GM18951 (cell line): ENCODE data around the gene NEK6.

Source experiments
- POLR2A ChIP-seq: IDR thresholded peaks from 4 replicates; pipeline ENCODE4 v1.6.1; 2011; ENCODE audit warnings: mild to moderate bottlenecking; ENCODE audit not compliant: insufficient read length, insufficient read depth; ENCODE audit errors: extremely low read depth
- in situ Hi-C: fragments of 300-500 bp; cut with MboI; formaldehyde crosslinking; loops from one replicate; pipeline ENCODE4 v1.12.0; 2022; ENCODE audit warnings: low sequenced_read_pairs, mixed read lengths, inconsistent platforms; ENCODE audit not compliant: unreplicated experiment

Gene NEK6

GRCh38 chr9:124381170-124381945 lies 123.6 kb downstream of the NEK6 start:
- TF ChIP-seq POLR2A: no peak
- in situ Hi-C loops: no loop called here

DNA sequence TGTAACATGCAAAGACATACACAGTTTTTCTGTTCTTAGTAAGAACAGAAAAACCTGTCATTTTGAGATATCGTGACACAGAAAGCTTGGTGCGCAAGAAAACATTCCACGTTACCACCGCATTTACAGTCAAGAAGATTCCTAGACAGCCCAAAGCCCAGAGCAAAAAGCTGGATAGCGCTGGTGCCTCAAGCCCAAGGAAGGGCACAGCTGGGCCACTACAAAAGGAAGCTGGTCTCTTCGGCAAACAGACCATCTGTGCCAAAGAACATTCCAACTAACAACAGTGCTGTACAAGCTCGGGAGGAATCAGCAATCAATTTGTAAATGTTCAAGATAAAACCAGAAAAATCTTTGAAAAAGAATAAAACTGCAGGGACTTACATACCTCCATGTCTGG lies 126.5 kb downstream of the NEK6 start:
- in situ Hi-C loops: no loop called here
- TF ChIP-seq POLR2A: no peak

DNA sequence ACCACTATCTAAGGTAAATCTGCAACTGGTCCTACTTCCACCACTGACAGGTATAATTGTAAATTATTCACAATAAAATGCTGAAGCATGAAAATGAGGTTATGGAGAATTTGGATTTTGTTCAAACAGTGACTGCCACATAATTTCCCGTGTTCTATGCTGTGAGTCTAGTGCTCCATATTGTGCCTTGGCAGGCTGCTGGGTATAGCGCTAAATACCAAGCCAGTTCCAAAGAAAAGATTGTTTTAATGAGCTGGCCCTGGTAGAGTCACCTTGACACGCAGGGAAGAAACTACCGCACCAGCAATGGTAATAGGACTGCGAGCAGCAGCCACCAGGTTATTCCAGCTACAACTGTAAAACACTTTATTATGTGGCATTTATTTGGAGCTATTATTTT lies 127.1 kb downstream of the NEK6 start:
- in situ Hi-C loops: no loop called here
- no peak for TF ChIP-seq POLR2A

DNA sequence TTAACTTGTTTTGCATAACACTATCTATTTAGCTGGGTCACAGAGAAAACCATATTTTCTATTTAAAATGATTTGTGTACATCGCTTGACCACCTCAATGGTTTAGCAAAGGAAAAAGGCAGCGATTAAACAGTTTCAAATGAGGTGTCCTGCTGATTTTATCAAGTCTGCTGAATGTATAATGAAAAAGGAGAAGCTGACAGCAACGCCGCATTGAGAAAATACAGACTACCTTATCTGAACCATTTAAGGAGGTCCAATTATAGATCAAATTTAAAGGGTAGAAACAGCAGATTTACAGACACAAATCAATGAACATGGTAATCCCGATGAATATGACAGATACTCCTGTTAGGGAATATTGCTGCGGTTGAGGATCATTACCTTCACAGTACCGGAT lies 127.9 kb downstream of the NEK6 start:
- in situ Hi-C loops: no loop called here

GRCh38 chr9:124386201-124386600 lies 128.5 kb downstream of the NEK6 start:
- in situ Hi-C loops: no loop called here

More for the DNA sequence above, 127.9 kb downstream of the NEK6 start:
- no peak for TF ChIP-seq POLR2A

GRCh38 chr9:124388275-124389048 lies 130.7 kb downstream of the NEK6 start:
- no peak for TF ChIP-seq POLR2A
- in situ Hi-C loops: no loop called here

More at GRCh38 chr9:124386201-124386600, 128.5 kb downstream of the NEK6 start:
- no peak for TF ChIP-seq POLR2A

DNA sequence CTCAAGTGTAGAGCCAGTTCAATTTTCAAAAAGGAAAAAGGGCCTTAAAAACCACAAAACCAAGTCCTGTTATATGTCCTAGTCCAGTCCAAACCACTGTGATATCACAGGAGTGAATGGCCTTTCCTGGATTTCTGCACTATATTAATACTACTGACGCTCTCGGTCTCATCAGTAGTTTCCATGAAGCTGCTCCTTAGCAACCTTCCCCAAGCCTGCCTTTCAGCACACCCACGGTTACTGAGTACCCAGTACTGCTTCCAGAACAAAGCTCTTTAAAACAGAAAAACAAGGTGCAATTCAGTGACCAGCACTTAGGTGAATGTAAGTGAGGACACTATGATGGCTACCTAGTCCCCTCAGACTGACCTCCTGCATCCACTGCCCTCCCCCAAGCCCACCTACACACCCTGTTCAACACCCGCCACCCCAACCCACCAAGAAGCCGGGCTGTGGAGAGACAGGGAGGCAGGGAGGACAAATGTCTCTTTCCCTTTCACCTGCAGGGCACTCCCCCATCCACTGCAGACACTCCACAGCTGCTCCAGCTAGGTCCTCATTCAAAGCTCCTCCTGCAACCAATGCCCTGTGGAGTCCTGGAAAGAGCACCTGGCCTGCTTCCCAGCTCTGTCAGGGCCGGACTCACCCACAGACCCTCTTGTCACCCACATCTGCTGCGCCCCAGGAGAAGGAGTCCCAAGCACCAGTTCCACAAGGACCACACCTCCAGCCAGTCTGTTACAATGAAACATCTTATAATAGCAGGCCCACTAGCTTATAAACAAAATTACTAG lies 131.6 kb downstream of the NEK6 start:
- in situ Hi-C loops: no loop called here
- no peak for TF ChIP-seq POLR2A

- no peak for TF ChIP-seq POLR2A
- in situ Hi-C loops: no loop called here
Measured at GRCh38 chr9:124390794-124391658, 133.3 kb downstream of the NEK6 start.

DNA sequence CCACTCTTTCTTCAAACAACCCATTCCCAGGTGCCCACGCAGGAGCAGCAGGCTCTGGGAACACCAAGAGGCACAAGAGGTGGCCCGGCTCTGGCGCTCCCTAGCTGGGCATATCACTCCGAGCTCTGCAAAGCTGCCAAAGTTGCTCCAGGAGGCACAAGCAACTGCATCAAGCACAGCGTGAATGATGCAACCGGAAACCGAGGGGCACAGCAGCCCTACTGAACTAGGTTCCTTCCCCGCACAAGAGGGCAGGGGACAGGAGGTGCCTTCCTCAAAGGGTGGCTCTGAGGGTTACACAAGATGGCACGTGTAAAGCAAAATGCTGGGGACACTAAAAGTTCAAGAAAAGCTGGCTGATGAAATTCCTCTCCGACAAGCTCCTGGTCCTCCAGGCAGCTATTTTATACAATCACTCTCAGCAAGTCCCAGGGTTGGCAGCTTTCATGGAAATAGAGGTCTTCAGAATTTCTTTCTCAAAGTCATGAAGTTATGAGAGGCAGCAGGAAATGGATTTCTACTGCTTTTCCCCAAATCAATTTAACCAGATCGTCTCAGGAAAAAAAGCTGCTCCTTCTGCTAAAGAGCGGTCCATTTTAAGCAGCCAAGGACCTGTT lies 134.6 kb downstream of the NEK6 start:
- in situ Hi-C loops: no loop called here
- TF ChIP-seq POLR2A: no peak

- in situ Hi-C loops: no loop called here
- no peak for TF ChIP-seq POLR2A
Measured at GRCh38 chr9:124392871-124393460, 135.2 kb downstream of the NEK6 start.

DNA sequence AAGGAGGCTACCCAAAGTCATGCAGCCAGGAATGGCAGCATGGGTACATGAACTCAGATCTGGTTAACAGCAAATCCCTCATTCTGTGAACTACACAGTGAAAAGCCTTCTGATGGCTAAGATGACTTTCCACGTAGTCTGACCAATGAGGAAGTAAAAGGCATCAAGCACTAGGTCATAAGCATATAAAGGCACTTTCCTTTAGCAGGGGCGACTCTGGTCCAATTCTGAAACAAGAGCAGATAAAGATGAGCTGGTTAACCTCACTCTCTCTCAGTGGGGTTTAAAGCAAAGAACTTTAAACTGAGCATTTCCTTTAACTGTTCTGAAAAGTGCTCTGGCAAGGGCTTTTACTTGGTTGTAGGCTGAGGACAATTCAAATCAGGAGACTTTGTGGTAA lies 136.4 kb downstream of the NEK6 start:
- in situ Hi-C loops: no loop called here
- TF ChIP-seq POLR2A: no peak

GRCh38 chr9:124394596-124394995 lies 136.8 kb downstream of the NEK6 start:
- TF ChIP-seq POLR2A: no peak
- in situ Hi-C loops: no loop called here
